Hepatocyte (in vitro differentiated cells): ENCODE results near the gene FPGS.

Source experiments
- EZH2 ChIP-seq: fragments of 200-600 bp; sonication (generic); IDR thresholded peaks from 2 replicates; pipeline ENCODE4 v1.6.1; 2016; ENCODE audit warnings: antibody characterized with exemption, mild to moderate bottlenecking, borderline replicate concordance
- TF ChIP-seq, protein P1 (sequence below): fragments of 200-600 bp; sonication (generic); IDR thresholded peaks from 2 replicates; pipeline ENCODE4 v1.5.1; 2016; ENCODE audit warnings: antibody characterized with exemption, mild to moderate bottlenecking; ENCODE audit not compliant: poor library complexity

DNA sequence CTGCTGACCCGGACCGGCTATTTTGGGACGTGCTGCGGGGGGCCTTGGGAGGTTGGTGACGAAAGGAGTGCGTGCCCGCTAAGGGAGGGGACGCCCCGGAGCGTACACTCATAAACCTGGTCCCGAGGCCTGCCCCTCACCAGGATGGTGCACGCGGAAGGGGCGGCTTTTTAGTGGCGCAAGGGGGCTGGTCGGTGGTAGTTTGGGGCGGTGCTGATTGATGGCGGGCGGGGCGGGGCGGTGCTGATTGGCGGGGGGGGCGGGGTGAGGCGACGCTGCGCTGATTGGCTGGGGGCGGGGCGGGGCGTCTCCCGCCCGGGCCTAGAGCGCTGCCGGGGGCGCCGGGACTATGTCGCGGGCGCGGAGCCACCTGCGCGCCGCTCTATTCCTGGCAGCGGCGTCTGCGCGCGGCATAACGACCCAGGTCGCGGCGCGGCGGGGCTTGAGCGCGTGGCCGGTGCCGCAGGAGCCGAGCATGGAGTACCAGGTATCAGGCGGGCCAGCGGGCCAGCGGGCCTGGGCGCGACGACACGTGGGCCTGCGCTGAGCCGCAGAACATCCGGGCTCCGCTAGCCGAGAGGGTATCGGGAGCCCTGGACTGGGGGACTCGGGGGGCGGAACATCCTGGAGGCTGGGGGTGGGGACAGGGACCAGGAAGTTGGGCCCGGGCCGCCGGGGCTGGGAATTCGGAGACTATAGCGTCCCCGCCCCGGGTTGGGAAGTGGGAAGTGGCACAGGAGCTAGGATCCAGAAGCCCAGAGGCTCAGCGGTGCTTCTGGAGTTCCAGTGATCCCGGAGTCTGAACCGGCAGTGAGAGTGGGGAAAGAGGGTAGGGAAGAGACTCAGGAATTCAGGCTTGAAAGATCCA is at the start of gene FPGS:
- TF ChIP-seq, protein P1, sequence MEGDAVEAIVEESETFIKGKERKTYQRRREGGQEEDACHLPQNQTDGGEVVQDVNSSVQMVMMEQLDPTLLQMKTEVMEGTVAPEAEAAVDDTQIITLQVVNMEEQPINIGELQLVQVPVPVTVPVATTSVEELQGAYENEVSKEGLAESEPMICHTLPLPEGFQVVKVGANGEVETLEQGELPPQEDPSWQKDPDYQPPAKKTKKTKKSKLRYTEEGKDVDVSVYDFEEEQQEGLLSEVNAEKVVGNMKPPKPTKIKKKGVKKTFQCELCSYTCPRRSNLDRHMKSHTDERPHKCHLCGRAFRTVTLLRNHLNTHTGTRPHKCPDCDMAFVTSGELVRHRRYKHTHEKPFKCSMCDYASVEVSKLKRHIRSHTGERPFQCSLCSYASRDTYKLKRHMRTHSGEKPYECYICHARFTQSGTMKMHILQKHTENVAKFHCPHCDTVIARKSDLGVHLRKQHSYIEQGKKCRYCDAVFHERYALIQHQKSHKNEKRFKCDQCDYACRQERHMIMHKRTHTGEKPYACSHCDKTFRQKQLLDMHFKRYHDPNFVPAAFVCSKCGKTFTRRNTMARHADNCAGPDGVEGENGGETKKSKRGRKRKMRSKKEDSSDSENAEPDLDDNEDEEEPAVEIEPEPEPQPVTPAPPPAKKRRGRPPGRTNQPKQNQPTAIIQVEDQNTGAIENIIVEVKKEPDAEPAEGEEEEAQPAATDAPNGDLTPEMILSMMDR: no peak
- no peak for TF ChIP-seq EZH2
